Activated CD8-positive, alpha-beta memory T cell treated with anti-CD3 and anti-CD28 coated beads, Interleukin-2, amount 50 U/mL, for 24 hours (primary cell): ENCODE measurements around the gene JARID2.

Experiments used
- DNase-seq: peaks from one replicate; pipeline ENCODE4 v3.0.0-alpha.2; 2020; ENCODE audit errors: extremely low read depth

JARID2 gene

GRCh38 chr6:15440040-15440439, 194.2 kb downstream of the JARID2 start:
- no peak for DNase-seq

GRCh38 chr6:15441215-15441868, 195.5 kb downstream of the JARID2 start:
- no peak for DNase-seq

- no peak for DNase-seq
Observed at GRCh38 chr6:15441981-15442380, 196.1 kb downstream of the JARID2 start.

- no peak for DNase-seq
Observed at GRCh38 chr6:15442467-15442866, 196.6 kb downstream of the JARID2 start.

- no peak for DNase-seq
Observed at GRCh38 chr6:15443119-15443830, 197.4 kb downstream of the JARID2 start.

GRCh38 chr6:15444081-15444731, 198.3 kb downstream of the JARID2 start:
- no peak for DNase-seq

- no peak for DNase-seq
Observed at GRCh38 chr6:15444881-15445280, 199.0 kb downstream of the JARID2 start.

GRCh38 chr6:15447546-15448267, 201.8 kb downstream of the JARID2 start:
- DNase-seq = no peak

GRCh38 chr6:15449011-15449410, 203.1 kb downstream of the JARID2 start:
- no peak for DNase-seq

GRCh38 chr6:15451738-15452137, 205.9 kb downstream of the JARID2 start:
- DNase-seq = no peak

GRCh38 chr6:15452182-15452941, 206.5 kb downstream of the JARID2 start:
- no peak for DNase-seq

- DNase-seq = no peak
Observed at GRCh38 chr6:15453186-15453585, 207.3 kb downstream of the JARID2 start.

- DNase-seq = no peak
Observed at GRCh38 chr6:15453622-15454021, 207.8 kb downstream of the JARID2 start.

- no peak for DNase-seq
Observed at GRCh38 chr6:15456422-15456821, 210.6 kb downstream of the JARID2 start.

GRCh38 chr6:15457121-15457650, 211.3 kb downstream of the JARID2 start:
- no peak for DNase-seq

- no peak for DNase-seq
Observed at GRCh38 chr6:15458021-15458459, 212.2 kb downstream of the JARID2 start.

GRCh38 chr6:15460110-15460727, 214.3 kb downstream of the JARID2 start:
- no peak for DNase-seq

- no peak for DNase-seq
Observed at GRCh38 chr6:15461127-15461944, 215.5 kb downstream of the JARID2 start.

- DNase-seq = no peak
Observed at GRCh38 chr6:15462256-15462655, 216.4 kb downstream of the JARID2 start.
